Liver (tissue), 3 donors: ENCODE measurements around the gene REC114.

Source experiments
- EGR1 ChIP-seq, 2 donors: IDR thresholded peaks; 2 replicates each; pipeline ENCODE4 v1.6.1; 2016 to 2018; ENCODE audit warnings: antibody characterized with exemption in 2 of 2, low read depth in 2 of 2
- FOXA2 ChIP-seq: IDR thresholded peaks from 2 replicates; pipeline ENCODE4 v1.6.1; 2016; ENCODE audit warnings: antibody characterized with exemption
- GABPA ChIP-seq, 2 donors: IDR thresholded peaks in 1 of 2; conservative IDR thresholded peaks in 1 of 2; 2 replicates each; pipeline ENCODE4 v1.6.1; 2016; ENCODE audit warnings: antibody characterized with exemption in 2 of 2, mild to moderate bottlenecking in 1 of 2, moderate library complexity in 1 of 2
- JUND ChIP-seq, 2 donors: IDR thresholded peaks; 2 replicates each; pipeline ENCODE4 v1.6.1; 2016; ENCODE audit warnings: antibody characterized with exemption in 2 of 2
- MAX ChIP-seq: IDR thresholded peaks from 2 replicates; pipeline ENCODE4 v1.6.1; 2016; ENCODE audit warnings: antibody characterized with exemption
- RAD21 ChIP-seq, 2 donors: IDR thresholded peaks; 2 replicates each; pipeline ENCODE4 v1.6.1; 2016; ENCODE audit warnings: antibody characterized with exemption in 2 of 2, mild to moderate bottlenecking in 2 of 2
- REST ChIP-seq: IDR thresholded peaks from 2 replicates; pipeline ENCODE4 v1.6.1; 2016; ENCODE audit warnings: antibody characterized with exemption, mild to moderate bottlenecking
- TAF1 ChIP-seq: conservative IDR thresholded peaks from 2 replicates; pipeline ENCODE4 v1.6.1; 2016; ENCODE audit warnings: antibody characterized with exemption, mild to moderate bottlenecking
- TF ChIP-seq, protein P1 (sequence below): fragments of 150-350 bp; IDR thresholded peaks from 2 replicates; pipeline ENCODE4 v1.5.1; 2017; ENCODE audit warnings: improper control_type of control experiment, low read depth, low read length; ENCODE audit not compliant: missing input control
- TF ChIP-seq, protein P2 (sequence below): IDR thresholded peaks from 2 replicates; pipeline ENCODE4 v1.6.1; 2016; ENCODE audit warnings: antibody characterized with exemption
- donor health status: healthy.
- donor health status: healthy.

DNA sequence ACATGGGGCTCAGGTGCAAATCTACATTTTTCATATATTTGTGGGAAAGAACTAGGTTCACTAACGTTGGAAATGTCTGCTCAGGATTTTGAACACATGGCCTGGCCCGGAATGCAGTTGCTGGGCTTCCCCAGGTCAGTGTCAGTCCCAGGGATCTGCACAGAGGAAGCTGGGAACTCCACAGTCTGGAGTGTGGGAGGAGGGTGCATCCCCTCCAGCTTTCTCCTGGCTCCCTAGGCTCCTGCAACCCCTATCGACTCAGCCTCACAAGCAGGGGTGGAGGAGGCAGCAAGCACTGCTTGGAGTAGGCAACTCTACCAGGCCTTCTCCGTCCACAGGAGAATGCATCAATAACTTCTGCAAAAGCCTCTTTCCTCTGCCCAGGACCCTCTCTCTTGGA, 44.1 kb upstream of the REC114 start:
- TF ChIP-seq REST (no peak), RAD21 (IDR thresholded peaks at IDR 0.05) (no peak), MAX (no peak), TAF1 (no peak), JUND (IDR thresholded peaks at IDR 0.05) (no peak), EGR1 (IDR thresholded peaks at IDR 0.05; ENCODE audit: low read depth in 2 of 2) (no peak), FOXA2 (no peak), GABPA (IDR thresholded peaks at IDR 0.05 in 1 of 2, conservative IDR thresholded peaks at IDR 0.05 in 1 of 2) (no peak)
- TF ChIP-seq, protein P1, sequence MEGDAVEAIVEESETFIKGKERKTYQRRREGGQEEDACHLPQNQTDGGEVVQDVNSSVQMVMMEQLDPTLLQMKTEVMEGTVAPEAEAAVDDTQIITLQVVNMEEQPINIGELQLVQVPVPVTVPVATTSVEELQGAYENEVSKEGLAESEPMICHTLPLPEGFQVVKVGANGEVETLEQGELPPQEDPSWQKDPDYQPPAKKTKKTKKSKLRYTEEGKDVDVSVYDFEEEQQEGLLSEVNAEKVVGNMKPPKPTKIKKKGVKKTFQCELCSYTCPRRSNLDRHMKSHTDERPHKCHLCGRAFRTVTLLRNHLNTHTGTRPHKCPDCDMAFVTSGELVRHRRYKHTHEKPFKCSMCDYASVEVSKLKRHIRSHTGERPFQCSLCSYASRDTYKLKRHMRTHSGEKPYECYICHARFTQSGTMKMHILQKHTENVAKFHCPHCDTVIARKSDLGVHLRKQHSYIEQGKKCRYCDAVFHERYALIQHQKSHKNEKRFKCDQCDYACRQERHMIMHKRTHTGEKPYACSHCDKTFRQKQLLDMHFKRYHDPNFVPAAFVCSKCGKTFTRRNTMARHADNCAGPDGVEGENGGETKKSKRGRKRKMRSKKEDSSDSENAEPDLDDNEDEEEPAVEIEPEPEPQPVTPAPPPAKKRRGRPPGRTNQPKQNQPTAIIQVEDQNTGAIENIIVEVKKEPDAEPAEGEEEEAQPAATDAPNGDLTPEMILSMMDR = no peak
- TF ChIP-seq, protein P2, sequence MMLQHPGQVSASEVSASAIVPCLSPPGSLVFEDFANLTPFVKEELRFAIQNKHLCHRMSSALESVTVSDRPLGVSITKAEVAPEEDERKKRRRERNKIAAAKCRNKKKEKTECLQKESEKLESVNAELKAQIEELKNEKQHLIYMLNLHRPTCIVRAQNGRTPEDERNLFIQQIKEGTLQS = no peak
